Measurements from ENCODE around the gene MUC6.

Gene MUC6

DNA sequence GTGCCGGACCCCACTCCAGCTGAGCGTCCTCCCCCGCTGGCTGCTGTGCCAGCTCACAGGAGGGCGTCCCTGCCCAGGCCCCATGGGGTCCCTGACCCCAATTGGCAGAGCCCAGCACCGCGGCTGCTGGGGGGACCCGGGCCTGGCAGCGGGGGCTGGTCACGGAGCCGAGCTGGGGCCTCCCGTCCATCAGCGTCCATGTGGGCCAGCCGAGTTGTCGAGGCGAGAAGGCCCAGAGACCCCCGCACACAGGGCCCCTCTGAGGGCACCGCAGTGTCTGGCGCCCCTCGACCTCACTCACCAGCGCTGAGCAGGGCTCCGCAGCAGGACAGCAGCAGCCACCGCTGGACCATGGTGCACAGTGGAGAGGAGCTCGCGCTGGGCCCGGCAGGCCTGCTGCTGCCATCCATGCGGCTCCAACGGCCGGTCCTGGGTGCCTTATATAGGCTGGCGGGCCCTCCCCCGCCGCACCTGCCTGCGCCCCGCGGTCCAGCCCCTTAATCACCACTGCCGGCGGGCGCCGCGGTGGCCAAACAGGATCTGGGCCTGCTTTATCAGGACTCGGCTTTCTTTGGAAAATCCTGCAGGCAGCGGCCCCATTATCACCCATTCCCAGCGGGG, at the start of gene MUC6:
TSS of gene MUC6 (minus strand) at position 416 of the 621 bp plus-strand sequence. CDS start at position 353, 63 bp downstream.
- in situ Hi-C loops (cut with HindIII; ENCODE audit: low pct_unique_long_range_greater_than_20kb, low sequenced_read_pairs) = no loop called here
- no peak for DNase-seq (ENCODE audit: low read depth in 1 of 2, low spot score in 1 of 2)
- no peak for TF ChIP-seq JUND (IDR thresholded peaks at IDR 0.05; ENCODE audit: low read depth)

DNA sequence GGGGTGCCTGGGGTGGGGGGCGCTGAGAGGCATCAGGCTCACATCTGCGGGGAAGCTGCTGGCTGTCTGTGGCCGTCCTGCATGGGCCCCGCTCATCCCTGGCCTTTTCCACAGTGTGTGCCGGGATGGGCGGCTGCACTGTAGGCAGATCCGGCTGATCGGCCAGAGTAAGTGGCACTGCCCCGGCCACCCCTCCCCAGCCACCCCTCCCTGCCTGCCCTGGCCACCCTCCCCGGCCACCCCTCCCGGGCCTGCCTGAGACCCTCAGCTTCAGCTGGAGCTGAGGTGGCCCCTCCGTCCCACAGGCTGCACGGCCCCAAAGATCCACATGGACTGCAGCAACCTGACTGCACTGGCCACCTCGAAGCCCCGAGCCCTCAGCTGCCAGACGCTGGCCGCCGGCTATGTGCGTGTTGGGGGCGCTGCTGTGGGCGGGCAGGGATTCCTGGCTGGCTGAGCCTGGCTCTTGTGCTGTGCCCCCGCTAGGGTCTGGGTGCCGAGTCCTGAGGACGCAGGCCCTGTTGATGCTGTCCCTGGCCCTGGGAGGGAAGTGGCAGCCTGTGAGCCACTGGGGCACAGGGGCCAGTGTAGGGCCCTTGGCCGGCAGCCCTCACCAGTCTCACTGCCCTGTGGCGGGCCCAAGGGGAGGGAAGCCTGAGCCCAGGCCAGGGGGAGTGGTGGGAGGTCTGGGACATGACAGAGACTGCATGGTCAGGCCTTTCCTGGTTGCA, 49.1 kb upstream of the MUC6 start:
- in situ Hi-C loops (cut with HindIII; ENCODE audit: low pct_unique_long_range_greater_than_20kb, low sequenced_read_pairs) = no loop called here
- DNase-seq (ENCODE audit: low read depth in 1 of 2, low spot score in 1 of 2) = no peak
- no peak for TF ChIP-seq JUND (IDR thresholded peaks at IDR 0.05; ENCODE audit: low read depth)

- TF ChIP-seq JUND (IDR thresholded peaks at IDR 0.05; ENCODE audit: low read depth) = no peak
- no peak for DNase-seq (ENCODE audit: low read depth in 1 of 2, low spot score in 1 of 2)
- in situ Hi-C loops (cut with HindIII; ENCODE audit: low pct_unique_long_range_greater_than_20kb, low sequenced_read_pairs) = no loop called here
Measured at GRCh38 chr11:1084561-1085439, 48.3 kb upstream of the MUC6 start.

DNA sequence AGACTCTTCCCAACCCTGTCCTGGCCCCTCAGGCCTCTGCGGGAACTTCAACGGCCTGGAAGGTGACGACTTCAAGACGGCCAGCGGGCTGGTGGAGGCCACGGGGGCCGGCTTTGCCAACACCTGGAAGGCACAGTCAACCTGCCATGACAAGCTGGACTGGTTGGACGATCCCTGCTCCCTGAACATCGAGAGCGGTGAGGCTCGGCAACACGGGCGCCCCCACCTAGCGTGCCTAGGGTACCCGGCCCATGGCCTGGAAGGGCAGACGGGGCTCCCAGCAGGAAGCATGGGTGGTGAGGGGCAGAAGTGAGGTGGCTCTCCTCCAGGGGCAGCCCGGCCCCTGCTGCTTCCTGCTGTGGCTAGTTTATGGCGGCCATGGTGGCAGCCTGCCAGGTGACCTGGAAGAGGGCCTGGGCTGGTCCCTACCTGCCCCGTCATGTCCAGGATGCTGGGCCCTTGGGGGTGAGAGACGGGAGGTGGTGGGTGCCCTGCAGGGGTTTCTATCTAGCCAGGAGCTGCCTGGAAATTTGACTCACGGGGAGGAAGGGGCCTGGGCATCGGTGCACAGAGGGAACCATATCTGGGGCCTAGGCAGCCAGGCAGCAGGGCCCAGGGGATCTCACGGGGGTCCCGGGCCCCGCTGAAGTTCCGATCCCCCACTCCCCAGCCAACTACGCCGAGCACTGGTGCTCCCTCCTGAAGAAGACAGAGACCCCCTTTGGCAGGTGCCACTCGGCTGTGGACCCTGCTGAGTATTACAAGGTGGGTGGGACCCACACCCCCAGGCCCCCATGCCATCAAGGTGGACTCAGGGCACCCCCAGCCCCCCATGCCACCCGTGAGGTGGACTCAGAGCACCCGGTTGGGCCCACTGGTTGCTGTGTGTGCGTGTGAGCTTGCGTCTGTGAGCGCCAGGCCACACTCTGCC, 47.4 kb upstream of the MUC6 start:
- in situ Hi-C loops (cut with HindIII; ENCODE audit: low pct_unique_long_range_greater_than_20kb, low sequenced_read_pairs) = no loop called here
- peak; percentile 43 to 78 for DNase-seq (ENCODE audit: low read depth in 1 of 2, low spot score in 1 of 2)
- no peak for TF ChIP-seq JUND (IDR thresholded peaks at IDR 0.05; ENCODE audit: low read depth)

GRCh38 chr11:1082728-1083620, 46.5 kb upstream of the MUC6 start:
- no peak for TF ChIP-seq JUND (IDR thresholded peaks at IDR 0.05; ENCODE audit: low read depth)
- no peak for DNase-seq (ENCODE audit: low read depth in 1 of 2, low spot score in 1 of 2)
- in situ Hi-C loops (cut with HindIII; ENCODE audit: low pct_unique_long_range_greater_than_20kb, low sequenced_read_pairs) = no loop called here

GRCh38 chr11:1082346-1082727, 45.8 kb upstream of the MUC6 start:
- TF ChIP-seq JUND (IDR thresholded peaks at IDR 0.05; ENCODE audit: low read depth) = no peak
- in situ Hi-C loops (cut with HindIII; ENCODE audit: low pct_unique_long_range_greater_than_20kb, low sequenced_read_pairs) = no loop called here
- no peak for DNase-seq (ENCODE audit: low read depth in 1 of 2, low spot score in 1 of 2)

- TF ChIP-seq JUND (IDR thresholded peaks at IDR 0.05; ENCODE audit: low read depth) = no peak
- in situ Hi-C loops (cut with HindIII; ENCODE audit: low pct_unique_long_range_greater_than_20kb, low sequenced_read_pairs) = no loop called here
- no peak for DNase-seq (ENCODE audit: low read depth in 1 of 2, low spot score in 1 of 2)
Measured at GRCh38 chr11:1081601-1082311, 45.2 kb upstream of the MUC6 start.

- no peak for TF ChIP-seq JUND (IDR thresholded peaks at IDR 0.05; ENCODE audit: low read depth)
- in situ Hi-C loops (cut with HindIII; ENCODE audit: low pct_unique_long_range_greater_than_20kb, low sequenced_read_pairs) = no loop called here
- no peak for DNase-seq (ENCODE audit: low read depth in 1 of 2, low spot score in 1 of 2)
Measured at GRCh38 chr11:1078191-1078601, 41.7 kb upstream of the MUC6 start.

- no peak for TF ChIP-seq JUND (IDR thresholded peaks at IDR 0.05; ENCODE audit: low read depth)
- in situ Hi-C loops (cut with HindIII; ENCODE audit: low pct_unique_long_range_greater_than_20kb, low sequenced_read_pairs) = no loop called here
- no peak for DNase-seq (ENCODE audit: low read depth in 1 of 2, low spot score in 1 of 2)
Measured at GRCh38 chr11:1077417-1078119, 41.0 kb upstream of the MUC6 start.

GRCh38 chr11:1077033-1077416, 40.5 kb upstream of the MUC6 start:
- in situ Hi-C loops (cut with HindIII; ENCODE audit: low pct_unique_long_range_greater_than_20kb, low sequenced_read_pairs) = no loop called here
- DNase-seq (ENCODE audit: low read depth in 1 of 2, low spot score in 1 of 2) = no peak
- no peak for TF ChIP-seq JUND (IDR thresholded peaks at IDR 0.05; ENCODE audit: low read depth)

Data from T47D (cell line).